HS-27A (cell line): Measurements from ENCODE around the gene TMTC1.
"Not testable (repeated sequence)": the region's sequence is repeated elsewhere in the genome, so short reads cannot be mapped to it uniquely, and the experiment has no call there.

Source experiments
- DNase-seq: peaks from one replicate; pipeline ENCODE4 v3.0.0-alpha.2; 2012; ENCODE audit warnings: low read depth, missing footprints

Gene TMTC1

DNA sequence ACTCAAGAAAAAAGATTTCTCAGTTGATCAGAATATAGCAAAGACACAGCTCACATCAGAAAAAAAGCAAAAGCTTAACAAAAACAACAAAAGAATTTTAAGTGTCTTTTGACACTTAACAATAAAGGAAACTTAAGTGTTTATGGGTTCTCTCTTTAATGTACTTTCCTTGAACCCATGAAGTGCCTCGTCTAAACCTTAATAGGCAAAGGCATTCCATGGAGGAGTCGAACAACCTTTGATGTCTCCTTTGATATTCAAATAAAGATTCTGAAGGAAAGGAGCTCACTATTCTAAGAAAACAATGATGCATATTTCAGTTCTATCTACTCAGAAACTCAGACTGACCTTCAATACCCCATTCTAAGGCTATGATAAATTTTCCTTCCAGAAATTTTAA lies 116.7 kb downstream of the TMTC1 start:
- DNase-seq, result no peak

DNA sequence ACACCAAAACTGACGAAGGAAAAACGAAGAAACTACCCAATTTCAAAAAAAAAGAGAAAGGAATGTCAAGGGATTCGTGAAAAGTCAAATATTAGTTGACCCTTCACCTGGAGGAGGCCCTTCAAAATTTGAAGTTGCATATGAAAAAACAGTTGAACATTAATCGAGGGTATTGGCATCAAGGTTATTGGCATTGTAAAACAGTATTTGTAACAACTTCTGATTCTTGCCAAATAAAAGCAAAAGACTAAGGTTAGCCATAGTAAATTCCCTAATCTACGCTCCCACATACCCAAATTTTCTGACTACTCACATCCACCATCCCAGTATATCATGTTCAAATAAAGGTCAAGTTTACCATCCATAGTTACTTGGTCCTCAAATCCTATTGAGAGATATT lies 118.6 kb downstream of the TMTC1 start:
- no peak for DNase-seq

DNA sequence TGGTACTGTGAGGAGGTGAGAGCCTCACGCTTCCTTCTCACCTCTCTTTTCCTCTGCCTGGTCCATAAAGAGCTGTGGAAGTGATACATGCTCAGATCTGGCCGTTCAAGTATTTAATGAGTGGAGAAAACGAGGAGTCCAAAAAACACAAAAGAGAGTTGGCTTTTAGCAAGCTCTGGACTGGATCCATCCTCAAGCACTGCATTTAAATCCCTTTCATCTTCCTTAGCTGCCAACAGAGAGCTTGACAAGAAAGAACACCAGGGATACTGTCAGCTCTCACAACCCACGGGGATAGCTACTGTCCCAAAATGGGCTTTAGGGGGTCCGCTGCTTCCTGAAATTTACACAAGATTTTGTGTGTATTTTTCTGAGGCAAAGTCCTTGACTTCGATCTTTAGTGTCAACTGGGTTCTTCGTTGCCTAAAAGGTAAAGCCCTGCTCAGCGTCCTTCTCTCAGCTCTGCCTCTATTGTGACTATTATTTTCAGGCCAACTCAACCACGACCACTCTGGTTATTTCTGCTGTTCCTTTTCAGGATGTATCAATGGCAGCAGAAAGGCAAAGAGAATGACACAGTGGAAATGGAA lies 120.9 kb downstream of the TMTC1 start:
- no peak for DNase-seq

DNA sequence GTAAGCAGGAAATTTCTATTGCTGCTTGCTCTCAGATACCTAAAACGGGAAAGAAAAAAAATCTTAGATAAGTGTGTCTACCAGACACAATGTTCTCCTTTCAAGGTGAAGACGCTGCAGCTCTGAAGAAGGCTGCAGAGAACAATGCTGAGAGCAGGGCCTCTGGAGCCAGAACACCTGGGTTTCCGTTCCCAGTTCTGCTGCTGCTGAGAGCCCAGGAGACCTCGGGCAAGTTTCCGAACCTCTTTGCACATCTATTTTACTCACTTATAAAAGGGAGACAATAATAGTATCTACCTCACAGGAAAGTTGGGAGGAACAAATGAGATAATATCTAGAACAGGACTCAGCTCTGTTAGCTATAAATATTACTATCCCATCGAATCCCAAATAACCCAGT lies 122.9 kb downstream of the TMTC1 start:
- no peak for DNase-seq

DNA sequence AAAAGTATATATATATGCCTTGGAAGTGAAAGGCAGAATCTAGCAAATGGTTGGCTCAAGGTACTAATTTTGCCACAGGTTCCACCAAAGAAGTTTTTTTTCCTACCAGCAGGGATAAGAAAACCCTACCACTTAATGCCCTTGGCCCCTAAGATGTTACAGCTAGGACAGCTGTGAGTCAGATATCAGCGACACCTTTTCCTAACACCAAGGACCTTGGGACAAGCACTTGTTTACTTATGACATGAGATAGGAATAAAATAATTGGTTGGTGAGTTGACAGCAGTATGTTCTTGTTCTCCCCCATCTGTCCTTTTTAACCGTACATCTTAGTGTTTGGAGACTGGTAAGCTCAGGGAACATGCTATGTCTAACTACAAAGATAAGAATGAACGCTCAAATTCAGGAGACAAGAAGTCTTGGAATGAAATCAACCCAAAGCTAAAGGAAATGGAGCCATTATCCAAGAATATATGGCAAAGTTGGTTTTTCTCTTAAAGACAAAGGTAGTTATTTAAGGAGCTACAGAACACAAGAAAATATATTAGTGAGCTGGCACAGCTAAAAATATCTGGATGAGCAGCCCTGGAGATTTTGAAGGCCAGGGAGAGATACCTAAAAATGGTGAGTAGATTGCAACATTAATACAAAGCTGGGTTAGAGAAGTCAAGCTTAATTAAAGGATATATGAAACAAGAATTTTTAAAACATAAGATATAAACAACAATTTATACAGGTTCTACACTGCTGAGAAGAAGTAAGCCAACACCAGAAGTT lies 126.8 kb downstream of the TMTC1 start:
- DNase-seq, result no peak

DNA sequence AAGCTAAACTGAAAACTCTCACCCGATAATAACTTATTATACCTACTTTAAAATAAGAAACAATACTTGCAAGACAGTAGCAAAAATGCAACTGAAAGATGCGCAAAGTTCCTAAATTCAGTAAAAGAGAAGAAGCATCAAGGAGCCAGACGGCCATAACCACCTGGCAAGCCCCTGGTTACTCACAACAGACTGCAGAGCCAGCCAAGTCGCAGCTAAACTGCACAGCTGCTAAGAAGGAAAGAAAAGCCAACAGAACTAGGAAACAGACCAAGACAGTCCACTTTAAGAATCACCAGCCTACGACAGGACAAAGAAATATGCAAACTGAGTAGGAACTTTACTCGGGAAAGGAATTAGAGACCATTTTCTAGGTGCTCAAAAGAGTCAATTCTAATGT lies 127.9 kb downstream of the TMTC1 start:
- no peak for DNase-seq

GRCh38 chr12:29653286-29653685 lies 130.5 kb downstream of the TMTC1 start:
- no peak for DNase-seq

DNA sequence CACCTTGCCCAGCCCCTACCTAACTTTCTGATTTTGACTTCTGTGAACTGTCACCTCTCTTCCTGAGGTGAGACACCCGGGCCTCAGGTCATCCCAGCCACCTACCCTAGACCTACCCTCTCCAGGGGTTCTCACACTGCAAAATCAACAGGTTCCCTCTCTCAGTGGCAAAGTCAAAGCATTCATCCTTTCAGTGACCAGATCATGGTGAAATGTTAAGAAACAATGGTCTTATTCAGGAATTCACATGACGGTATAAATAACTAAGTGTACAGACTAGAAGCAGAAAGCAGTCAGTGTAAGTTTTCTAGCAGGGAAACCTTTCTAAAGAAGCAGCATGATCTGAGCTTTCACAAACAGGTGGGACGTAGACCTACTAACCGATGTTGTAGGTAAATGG lies 133.4 kb downstream of the TMTC1 start:
- no peak for DNase-seq

GRCh38 chr12:29649722-29650121 lies 134.0 kb downstream of the TMTC1 start:
- DNase-seq, result no peak

DNA sequence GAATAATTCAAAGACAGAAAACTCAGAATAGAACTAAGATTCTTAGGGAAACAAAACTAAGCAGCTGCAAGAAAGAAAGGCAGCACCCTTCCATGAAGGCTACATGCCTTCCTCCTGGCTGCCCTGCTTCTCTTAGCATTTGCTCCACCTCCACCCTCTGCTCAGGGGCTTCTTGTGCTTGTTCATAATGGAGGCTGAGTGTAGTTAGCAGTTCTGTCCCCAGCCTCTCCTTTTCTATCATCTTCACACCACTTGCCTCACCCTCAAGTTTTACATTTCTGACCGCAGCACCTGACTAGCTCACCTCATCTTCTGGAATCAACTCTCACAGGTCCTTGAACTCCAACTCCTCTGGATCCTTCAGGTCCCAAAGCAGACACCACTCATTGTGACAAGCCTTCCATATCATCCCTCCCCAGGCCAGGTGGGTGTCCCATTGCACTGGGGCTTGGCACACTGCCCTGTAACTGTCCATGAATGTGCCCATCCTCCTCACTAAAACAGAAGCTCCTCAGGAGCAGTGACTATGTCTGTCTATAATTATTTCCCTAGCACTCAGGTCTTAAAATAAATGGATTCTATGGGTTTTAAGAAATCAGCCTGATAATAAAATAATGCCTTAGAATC lies 139.1 kb downstream of the TMTC1 start:
- no peak for DNase-seq

GRCh38 chr12:29640589-29641345 lies 143.0 kb downstream of the TMTC1 start:
- no peak for DNase-seq

DNA sequence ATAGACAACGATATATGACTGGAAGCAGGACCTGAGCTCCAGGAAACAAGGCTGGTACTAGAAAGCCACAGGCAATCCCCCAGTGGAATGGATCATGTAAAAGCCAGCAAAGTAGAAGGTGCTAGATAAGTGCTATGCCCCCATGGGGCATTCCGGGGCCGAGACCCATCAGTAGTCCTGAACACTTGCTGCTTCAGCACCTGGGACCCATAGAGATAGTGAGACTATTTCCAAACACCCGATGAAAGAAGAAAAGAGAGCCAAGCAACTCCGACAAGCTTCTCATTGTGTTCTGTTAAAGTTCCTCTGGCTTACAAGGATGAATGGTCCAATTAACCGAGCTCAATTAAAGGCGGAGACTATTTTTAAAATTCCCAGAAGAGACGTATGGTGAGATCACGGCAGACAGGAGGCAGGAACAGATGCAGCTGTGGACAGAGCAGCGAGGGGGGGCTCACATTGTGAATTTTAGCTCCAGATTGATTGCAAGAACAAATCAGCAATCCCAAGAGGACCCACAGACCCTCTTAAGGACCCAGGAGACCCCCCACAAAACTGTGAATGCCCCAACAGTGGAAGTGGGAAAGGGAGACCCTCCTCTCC lies 143.7 kb downstream of the TMTC1 start:
- no peak for DNase-seq

DNA sequence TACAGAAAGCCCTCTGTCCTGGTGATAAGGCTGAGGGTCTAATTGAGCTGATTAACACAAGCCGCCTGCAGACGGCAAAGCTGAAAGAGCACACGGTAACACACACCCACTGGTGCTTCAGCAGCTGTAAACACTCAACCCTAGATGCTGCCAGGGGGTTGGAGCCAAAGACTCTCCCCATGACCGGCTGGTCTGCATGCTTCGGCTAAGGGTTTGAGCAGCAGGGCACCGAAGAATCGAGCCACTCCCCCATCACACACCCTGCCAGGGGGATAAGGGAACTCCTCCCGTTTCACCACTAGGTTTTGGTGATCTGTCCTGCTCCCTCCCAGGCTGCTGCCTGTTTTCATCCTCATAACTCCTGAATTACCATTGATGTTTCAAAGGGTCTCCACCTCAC lies 145.2 kb downstream of the TMTC1 start:
- DNase-seq, result no peak

- no peak for DNase-seq
These were observed 149.7 kb downstream of the TMTC1 start for GRCh38 chr12:29634057-29634456.

GRCh38 chr12:29630164-29630563 lies 153.6 kb downstream of the TMTC1 start:
- DNase-seq, result not testable (repeated sequence)

DNA sequence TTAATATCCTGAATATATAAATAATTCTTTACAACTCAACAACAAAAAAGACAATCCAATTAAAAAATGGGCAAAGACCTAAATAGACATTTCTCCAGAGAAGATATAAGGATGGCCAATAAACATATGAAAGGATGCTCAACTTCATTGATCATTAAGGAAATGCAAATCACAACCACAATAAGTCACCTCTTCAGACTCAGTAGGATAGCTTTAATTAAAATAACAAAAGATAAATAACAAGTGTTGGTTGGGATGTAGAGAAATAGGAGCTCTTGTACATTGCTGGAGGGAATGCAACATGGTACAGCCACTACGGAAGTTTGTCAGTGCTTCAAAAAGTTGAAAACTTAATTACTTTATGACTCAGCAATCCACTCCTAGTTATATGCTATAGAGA lies 156.5 kb downstream of the TMTC1 start:
- no peak for DNase-seq

- no peak for DNase-seq
These were observed 158.3 kb downstream of the TMTC1 start for GRCh38 chr12:29625359-29625953.

- no peak for DNase-seq
These were observed 161.5 kb downstream of the TMTC1 start for GRCh38 chr12:29622251-29622650.

GRCh38 chr12:29620030-29620429 lies 163.7 kb downstream of the TMTC1 start:
- DNase-seq, result no peak

DNA sequence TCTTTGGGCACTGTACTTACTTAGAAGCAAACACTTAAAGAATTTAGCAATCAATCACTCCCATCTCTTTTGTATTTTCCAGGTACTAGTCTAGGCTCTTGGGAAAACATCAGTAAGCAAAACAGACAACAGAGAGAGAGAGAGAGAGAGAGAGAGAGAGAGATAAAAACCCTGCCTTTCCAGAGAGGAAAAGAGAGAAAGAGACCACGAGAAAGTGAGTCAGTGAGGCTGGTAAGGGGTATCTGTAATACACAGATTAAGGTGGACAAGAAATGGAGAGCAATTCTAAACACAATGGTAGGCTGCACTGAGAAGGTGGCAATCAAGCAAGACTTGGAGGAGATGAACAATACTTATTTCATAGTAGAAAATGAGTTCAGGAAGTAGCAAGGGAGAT lies 166.3 kb downstream of the TMTC1 start:
- peak; percentile 12 for DNase-seq

DNA sequence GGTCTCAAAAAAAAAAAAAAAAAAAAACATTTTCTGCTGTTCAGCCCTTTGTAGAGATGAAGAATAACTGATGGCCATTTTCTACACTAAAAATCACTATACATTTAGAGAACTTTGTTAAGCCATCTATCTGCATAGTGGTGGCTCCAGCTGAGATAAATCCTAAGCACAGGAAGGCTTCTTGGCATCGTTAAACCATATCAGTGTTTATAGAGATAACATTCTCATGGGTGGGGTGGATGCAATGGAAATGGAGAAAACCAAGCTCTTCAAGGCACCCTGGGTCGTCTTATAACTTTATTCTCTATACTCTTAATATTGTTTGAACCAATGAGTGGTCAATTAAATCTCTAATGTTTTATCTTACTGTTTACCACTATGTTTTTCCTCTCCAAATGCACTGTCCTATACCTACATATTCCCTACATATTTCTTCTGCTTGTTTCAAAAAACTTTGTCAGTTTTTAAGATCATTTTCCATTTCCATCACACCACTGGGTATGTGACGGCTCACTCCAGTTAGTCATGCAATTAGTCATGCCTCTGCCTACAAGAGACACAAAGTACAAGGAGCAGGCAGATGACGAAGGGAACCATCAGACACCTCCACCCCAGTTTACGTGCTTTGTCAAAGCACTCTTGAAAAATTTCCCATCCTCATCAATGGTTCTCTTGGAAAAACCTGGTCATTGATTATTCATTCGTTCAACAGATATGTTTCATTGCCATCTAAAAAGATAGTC lies 166.9 kb downstream of the TMTC1 start:
- peak; percentile 81 for DNase-seq
